Activated CD4-positive, CD25-positive, alpha-beta regulatory T cell treated with anti-CD3 and anti-CD28 coated beads, Interleukin-2, amount 50 U/mL, for 72 hours (primary cell): ENCODE results near the gene LPAR3.
"Not testable (repeated sequence)": the region's sequence is repeated elsewhere in the genome, so short reads cannot be mapped to it uniquely, and the experiment has no call there.

ENCODE experiments used
- DNase-seq: peaks from one replicate; pipeline ENCODE4 v3.0.0; 2021

The LPAR3 gene, protein sequence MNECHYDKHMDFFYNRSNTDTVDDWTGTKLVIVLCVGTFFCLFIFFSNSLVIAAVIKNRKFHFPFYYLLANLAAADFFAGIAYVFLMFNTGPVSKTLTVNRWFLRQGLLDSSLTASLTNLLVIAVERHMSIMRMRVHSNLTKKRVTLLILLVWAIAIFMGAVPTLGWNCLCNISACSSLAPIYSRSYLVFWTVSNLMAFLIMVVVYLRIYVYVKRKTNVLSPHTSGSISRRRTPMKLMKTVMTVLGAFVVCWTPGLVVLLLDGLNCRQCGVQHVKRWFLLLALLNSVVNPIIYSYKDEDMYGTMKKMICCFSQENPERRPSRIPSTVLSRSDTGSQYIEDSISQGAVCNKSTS

DNA sequence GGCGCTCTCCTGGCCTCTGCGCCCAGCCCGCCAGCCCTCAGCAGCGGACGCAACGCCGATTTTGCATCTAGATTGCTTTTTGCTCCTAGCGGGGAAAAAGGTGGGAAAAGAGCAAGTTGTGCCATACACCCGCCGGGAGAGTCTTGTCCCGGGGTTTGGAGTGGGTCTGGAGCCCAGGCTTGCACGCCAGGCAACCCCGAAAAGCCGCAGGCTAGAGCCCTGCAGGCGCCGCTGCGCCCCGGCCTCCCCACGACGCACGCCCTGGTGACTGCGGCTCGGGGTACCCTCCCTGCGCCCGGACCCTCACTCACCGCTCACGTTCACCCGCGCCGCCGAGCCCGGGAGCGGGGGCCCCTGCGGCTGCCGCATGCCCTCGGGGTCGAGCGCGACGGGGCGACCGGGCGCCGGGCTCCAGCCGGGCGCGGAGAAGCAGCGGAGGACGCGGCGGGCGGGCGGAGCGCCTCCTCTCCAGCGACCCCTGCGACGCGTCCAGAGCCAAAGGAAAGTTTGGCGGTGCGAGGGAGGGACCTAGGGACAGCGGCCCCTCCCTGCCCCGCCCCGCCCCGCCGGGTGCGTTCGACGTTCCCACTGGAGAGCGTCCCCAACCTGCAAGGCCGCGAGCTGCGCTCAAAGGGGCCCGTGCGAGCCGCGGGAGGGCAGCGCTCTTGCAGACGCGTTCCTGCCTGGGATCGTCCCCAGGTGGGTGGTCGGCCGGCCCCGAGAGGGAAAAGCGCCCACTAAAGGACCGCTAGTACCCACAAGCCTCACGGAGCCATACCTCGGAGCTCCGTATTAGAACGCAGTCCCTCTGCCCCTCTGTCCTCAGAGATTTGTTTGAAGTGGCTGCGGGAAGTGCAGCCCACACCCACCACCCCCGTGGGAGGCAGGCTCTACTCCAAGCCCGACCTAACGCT is at the start of gene LPAR3:
Gene LPAR3, minus strand, starts transcription at position 502 of the 914 bp plus-strand sequence. CDS start 27,086 bp downstream, outside the sequence.
- no peak for DNase-seq

DNA sequence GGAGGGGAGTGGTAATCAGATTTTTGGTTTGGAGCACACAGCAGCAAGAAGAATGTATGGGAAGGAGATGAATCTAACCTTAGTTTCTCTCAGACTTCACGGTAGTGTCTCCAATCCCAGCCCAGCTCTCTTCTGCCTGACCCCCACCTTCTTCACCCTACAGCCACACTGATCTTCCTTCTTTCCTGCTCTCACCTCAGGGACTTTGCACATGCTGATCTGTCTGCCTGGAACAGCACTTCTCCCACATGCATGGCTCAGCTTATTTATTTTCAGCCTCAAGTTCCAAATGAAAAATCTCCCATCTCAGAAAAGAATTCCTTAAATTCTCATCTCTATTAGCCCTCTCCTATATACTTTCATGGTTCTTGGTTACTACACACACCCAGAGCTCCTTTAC is 48.8 kb upstream of the LPAR3 start:
- DNase-seq: no peak

GRCh38 chr1:84940481-84940880 is 47.5 kb upstream of the LPAR3 start:
- no peak for DNase-seq

- no peak for DNase-seq
These were observed 46.8 kb upstream of the LPAR3 start for GRCh38 chr1:84939761-84940160.

DNA sequence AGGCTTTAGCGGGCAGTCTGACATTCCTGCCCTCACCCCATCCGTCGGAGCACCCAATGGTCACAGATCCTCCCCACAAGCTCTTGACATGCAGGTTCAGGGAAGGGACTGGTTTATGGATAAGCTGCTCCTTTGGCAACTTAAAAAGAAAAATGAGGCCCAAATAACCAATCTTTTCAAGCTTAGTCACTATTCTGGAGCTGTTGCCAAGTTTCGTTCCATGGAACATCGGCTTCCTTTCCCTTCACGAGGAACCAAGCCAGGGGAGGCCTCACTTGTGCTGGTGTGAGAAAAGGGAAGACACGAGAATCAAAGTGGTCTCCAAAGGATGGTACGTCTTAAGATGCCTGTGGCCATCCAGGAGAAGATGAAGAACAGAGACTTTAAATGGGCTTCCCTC is 46.1 kb upstream of the LPAR3 start:
- no peak for DNase-seq

DNA sequence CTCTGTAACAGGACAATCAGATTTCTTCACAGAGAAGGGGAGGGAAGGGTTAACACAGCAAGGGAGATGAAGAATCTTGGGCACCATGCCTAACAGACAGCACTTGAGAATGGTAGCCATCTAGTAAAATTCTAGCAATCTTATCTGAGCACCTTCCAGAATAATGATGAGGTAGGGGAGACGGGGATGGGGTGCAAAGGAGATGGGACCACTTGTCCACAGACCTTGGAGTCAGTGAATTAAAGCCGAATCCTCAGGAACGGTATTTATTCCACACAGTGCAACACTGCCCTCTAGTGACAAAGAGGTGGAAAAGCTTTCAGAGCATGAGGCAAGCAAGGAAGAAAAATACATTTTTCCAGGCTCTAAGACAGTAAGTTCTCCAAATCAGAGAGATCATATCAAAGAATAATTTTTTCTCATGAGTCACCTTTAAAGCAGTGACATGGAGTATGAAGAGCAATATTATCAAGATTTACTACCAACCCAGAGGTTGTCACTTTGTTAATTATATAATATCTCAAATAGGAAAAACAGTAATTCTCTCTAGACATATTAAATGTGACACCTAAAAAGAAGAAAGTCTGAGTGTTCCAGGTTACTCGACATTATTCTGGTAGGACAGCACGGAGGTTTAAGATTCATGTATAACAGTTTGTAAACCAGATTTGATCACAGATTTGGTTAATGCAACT is 43.3 kb upstream of the LPAR3 start:
- no peak for DNase-seq

DNA sequence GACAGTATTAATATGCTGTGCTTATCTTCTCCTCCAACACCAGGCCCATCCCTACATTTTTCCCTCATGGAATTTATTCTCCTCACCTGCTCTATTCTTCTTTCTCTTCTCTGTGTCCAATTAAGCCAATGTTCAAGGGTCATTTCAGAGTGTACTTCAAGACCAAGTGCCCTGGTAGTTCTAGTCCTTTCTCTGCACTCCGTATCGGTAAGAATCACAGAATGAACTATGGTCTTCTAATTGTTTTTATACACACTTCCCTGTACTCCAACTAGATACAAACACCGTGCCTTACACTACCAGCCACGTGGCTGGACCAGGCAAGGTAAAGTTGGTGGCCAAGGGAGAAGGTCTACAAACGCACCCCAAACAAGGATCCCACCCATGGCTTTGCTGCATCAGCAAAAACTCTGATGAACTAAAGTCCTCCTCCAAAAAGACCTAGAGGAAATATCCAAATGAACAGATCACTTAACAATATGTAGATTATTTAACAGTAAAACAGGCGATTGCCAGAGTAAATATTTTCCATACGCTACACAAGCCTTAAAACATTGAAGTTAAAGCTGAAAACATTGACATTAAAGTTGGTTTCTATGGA is 40.1 kb upstream of the LPAR3 start:
- DNase-seq: no peak

DNA sequence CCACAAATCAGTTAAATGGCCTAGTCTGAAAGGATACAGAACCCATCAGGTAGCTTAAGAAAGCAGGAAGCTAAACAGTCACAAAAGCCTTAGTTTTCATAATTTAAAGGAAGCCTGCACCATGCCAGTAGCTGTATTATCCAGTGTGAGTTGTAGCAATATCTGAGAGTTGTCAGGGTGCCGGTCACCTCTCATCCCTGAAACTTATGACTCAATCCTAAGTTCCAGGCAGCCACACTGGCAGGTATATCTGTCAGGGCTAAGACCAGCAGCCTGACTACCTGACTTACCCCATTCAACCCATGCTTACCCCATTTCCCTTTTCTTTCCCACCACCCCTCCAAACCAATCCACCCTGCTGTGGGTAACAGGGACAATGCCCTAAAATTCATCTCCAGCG is 37.8 kb upstream of the LPAR3 start:
- no peak for DNase-seq

DNA sequence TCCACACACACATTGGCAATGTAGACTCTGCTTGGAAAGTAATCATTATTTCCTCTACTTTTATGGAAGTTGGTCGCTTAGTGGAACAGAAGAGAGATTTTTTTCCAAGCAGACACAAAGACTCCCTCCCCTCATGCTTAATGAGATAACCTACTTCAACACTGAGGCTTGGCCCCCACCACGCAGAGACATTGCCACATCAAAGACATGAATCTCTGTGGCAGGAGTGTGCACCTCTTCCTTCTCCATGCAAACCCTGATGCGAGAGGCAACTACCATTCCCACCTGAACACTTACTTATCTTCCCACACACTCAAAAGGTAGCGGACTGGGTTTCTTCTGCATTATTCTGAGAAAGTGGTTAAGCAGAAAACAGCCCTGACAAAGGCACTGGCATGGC is 37.3 kb upstream of the LPAR3 start:
- no peak for DNase-seq

- DNase-seq: no peak
These were observed 36.6 kb upstream of the LPAR3 start for GRCh38 chr1:84929581-84929980.

DNA sequence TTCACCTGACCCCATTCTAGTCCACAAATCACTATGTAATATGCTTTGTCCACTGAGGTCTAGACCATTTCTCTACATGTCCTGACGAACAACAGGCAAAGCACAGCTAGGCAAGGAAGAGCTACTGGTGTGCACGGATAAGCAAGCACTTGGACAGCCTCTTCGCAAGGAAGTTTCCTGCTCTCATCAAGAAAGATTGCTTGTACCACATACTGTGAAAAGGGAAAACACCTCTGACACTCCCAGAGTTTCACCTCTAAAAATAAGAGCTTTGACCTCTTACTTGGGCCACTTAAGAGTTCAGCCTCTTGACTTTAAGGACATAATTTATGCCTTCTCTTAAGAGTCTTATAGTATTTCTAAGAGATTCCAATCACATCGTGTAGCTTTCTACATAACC is 36.0 kb upstream of the LPAR3 start:
- DNase-seq: no peak

GRCh38 chr1:84923317-84923716 is 30.3 kb upstream of the LPAR3 start:
- no peak for DNase-seq

GRCh38 chr1:84920159-84920558 is 27.2 kb upstream of the LPAR3 start:
- DNase-seq: no peak

GRCh38 chr1:84919461-84919970 is 26.5 kb upstream of the LPAR3 start:
- DNase-seq: no peak

DNA sequence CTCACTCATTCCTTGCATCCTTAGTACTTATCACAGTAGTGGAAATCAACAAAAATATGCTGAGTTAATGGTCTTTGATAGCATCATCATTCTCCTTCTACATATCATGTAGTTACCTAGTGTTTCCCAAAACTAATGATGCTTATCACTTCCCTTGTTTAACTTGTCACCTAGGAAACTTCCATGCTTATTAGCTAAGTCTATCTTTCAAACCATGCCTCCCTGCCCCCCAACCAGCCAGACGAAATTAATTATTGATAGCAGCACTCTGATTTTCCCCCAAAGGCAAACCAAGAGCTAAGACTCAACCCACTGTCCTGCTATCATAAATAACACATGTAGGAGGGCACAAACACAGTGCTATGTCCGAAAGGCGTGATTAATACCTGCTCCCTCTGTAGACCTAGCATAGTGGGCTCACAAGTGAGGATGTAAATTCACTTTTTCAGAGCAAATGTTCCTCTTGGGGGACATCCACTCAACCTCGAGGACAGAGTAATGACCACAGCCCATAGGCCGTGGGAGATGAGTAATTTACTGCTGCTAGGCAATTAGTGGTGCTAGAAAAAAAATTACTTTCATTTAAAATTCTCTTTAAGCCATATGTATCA is 25.8 kb upstream of the LPAR3 start:
- no peak for DNase-seq

DNA sequence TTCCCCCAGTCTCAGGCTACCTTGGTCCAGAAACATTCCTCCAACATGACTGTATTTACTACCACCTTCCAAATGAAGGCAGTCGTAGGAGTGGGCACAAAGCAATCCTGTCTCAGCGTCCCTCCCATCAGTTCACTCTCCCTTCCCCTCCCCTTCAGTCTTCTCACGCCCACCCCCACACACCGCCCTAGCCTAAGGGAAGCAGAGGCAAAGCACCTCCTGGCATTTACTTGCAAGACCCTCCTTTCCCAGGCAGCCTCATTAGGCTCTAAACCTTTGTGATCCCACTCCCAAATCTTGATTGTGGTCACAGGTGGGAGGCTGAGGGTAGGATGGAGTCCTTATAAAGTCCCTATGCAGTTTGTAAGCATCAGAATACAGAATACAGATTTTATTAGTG is 23.9 kb upstream of the LPAR3 start:
- no peak for DNase-seq

DNA sequence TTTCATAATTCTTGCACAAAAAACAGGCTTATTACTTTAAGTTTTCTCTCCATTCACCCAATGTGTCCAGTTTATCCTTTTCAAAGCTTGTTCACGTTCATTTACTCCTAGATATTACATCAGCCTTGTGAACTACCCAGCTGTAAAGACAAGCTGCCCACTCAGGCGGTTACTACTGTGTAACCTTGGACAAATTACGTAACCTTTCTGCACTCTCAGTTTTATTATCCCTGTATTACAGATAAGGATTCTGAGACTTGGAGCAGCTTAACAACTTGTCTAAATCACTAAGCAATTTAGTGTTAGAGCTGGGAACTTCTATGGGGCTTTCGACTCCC is 20.5 kb upstream of the LPAR3 start:
- DNase-seq: no peak

GRCh38 chr1:84912726-84913554 is 19.9 kb upstream of the LPAR3 start:
- no peak for DNase-seq

GRCh38 chr1:84908746-84909464 is 15.9 kb upstream of the LPAR3 start:
- DNase-seq: not testable (repeated sequence)

GRCh38 chr1:84907095-84907827 is 14.3 kb upstream of the LPAR3 start:
- no peak for DNase-seq
